ENCODE measurements around the gene S100PBP. TPM values are rescaled to one million over a fixed set of nuclear protein-coding genes. Genes with fewer than 3 reads are reported as not detected.
"Not testable (repeated sequence)": the region's sequence is repeated elsewhere in the genome, so short reads cannot be mapped to it uniquely, and the experiment has no call there.

Gene S100PBP
- polyA plus RNA-seq, 2 donors = 4.6 to 11.4 TPM

DNA sequence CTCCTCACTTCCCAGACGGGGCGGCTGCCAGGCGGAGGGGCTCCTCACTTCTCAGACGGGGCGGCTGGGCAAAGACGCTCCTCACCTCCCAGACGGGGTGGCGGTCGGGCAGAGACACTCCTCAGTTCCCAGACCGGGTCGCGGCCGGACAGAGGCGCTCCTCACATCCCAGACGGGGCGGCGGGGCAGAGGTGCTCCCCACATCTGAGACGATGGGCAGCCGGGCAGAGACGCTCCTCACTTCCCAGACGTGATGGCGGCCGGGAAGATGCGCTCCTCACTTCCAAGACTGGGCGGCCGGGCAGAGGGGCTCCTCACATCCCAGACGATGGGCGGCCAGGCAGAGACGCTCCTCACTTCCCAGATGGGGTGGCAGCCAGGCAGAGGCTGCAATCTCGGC, 13.0 kb upstream of the S100PBP start:
- peaks cover 4 to 13% of the 10 kb centered on the region in 2 donors for H3K36me3 ChIP-seq (ENCODE audit: control insufficient read depth in 2 of 2, insufficient read depth in 2 of 2, low read length in 1 of 2)
- H3K4me3 ChIP-seq (ENCODE audit: low read depth in 1 of 2, low read length in 2 of 2); H3K27ac ChIP-seq (ENCODE audit: low read depth in 2 of 2, low read length in 1 of 2); H3K4me1 ChIP-seq (ENCODE audit: control insufficient read depth in 2 of 2, insufficient read depth in 2 of 2, low read length in 1 of 2); H3K27me3 ChIP-seq (ENCODE audit: control insufficient read depth in 1 of 2, insufficient read depth in 2 of 2, low read length in 2 of 2); H3K9me3 ChIP-seq (ENCODE audit: control insufficient read depth in 2 of 2, insufficient read depth in 1 of 2, low read depth in 1 of 2, low read length in 1 of 2): not testable (repeated sequence)
- WGBS, 2 donors = 98% methylated on average over 24 to 29 of the region's 30 CpGs

DNA sequence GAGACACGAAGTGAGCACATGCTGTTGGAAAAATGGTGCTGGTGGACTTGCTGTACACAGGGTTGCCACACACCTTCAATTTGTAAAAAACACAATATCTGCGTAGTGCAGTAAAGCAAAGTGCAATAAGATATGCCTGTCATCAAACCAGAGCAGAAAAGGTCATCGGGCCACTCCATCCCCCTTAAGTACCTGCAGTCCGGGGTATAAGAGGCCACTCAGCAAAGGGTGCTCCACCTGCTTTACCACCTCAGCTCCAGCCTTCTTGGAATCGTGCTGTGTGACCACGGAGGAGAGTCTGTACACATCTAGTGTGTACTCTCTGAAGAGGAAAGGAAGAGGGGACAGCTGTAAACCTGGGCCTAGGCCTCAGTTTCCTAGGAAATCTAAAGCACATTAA, 11.2 kb upstream of the S100PBP start:
- Histone ChIP-seq H3K4me3 (ENCODE audit: low read depth in 1 of 2, low read length in 2 of 2) (no peak overlapping the region), H3K27ac (ENCODE audit: low read depth in 2 of 2, low read length in 1 of 2) (no peak overlapping the region), H3K9me3 (ENCODE audit: control insufficient read depth in 2 of 2, insufficient read depth in 1 of 2, low read depth in 1 of 2, low read length in 1 of 2) (no peaks in the 10 kb centered on the region), H3K4me1 (ENCODE audit: control insufficient read depth in 2 of 2, insufficient read depth in 2 of 2, low read length in 1 of 2) (no peaks in the 10 kb centered on the region), H3K36me3 (ENCODE audit: control insufficient read depth in 2 of 2, insufficient read depth in 2 of 2, low read length in 1 of 2) (peaks cover 10 to 18% of the 10 kb centered on the region in 2 donors), H3K27me3 (ENCODE audit: control insufficient read depth in 1 of 2, insufficient read depth in 2 of 2, low read length in 2 of 2) (no peaks in the 10 kb centered on the region)
- WGBS, 2 donors = 90 to 93% methylated on average over 6 of the region's 6 CpGs

DNA sequence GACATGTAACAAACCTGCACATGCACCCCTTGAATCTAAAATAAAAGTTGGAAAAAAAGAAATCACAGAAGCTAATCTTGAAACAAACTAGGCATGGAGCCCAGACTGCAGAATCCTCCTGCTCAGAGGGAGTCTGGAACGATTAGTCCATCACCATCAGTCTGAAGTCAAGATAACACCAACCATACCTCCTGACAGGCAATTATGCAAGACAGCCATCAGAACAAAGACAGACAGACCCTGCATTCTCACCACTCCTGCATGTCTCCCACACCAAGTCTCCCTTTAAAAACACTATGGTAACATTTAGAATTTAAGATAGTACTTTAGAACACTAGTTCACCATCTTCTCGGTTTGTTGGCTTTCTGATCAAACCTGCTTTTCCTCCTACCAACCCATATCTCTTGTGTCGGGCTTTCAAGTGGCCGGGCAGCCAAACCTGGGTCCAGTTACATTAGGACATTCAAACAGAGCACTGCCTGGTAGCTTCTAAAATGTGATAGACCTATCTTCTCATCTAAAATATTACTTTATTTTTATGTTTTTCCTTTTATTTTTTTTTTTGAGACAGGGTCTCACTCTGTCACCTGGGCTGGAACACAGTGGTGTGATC, 10.4 kb upstream of the S100PBP start:
- H3K9me3 ChIP-seq (ENCODE audit: control insufficient read depth in 2 of 2, insufficient read depth in 1 of 2, low read depth in 1 of 2, low read length in 1 of 2) = no peaks in the 10 kb centered on the region
- WGBS, 2 donors = 62 to 79% methylated on average over 4 of the region's 4 CpGs
- H3K27me3 ChIP-seq (ENCODE audit: control insufficient read depth in 1 of 2, insufficient read depth in 2 of 2, low read length in 2 of 2) = no peaks in the 10 kb centered on the region
- H3K27ac ChIP-seq (ENCODE audit: low read depth in 2 of 2, low read length in 1 of 2) = no peak overlapping the region
- no peaks in the 10 kb centered on the region for H3K4me1 ChIP-seq (ENCODE audit: control insufficient read depth in 2 of 2, insufficient read depth in 2 of 2, low read length in 1 of 2)
- no peak overlapping the region for H3K4me3 ChIP-seq (ENCODE audit: low read depth in 1 of 2, low read length in 2 of 2)
- peaks cover 10 to 18% of the 10 kb centered on the region in 2 donors for H3K36me3 ChIP-seq (ENCODE audit: control insufficient read depth in 2 of 2, insufficient read depth in 2 of 2, low read length in 1 of 2)

DNA sequence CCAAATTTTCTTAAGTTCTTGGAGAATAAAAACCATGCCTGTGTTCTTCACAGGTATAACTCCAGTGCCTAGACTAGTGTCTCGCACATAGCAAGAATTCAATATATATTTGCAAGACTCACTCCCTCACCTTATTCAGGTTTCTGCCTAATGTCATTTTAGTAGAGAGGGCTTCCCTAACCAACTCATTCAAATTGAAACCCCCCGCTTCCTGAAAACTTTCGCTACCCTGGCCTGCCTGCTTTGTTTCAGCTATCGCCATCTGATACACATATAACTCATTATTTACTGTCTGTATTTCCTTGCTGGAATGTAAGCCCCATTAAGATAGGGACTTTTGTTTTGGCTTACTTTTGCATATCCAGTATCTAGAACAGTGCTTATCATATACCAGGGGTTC, 8.9 kb upstream of the S100PBP start:
- WGBS, 2 donors = 90 to 93% methylated on average over 4 of the region's 4 CpGs
- no peak overlapping the region for H3K27ac ChIP-seq (ENCODE audit: low read depth in 2 of 2, low read length in 1 of 2)
- H3K27me3 ChIP-seq (ENCODE audit: control insufficient read depth in 1 of 2, insufficient read depth in 2 of 2, low read length in 2 of 2) = no peaks in the 10 kb centered on the region
- H3K4me1 ChIP-seq (ENCODE audit: control insufficient read depth in 2 of 2, insufficient read depth in 2 of 2, low read length in 1 of 2) = no peaks in the 10 kb centered on the region
- H3K4me3 ChIP-seq (ENCODE audit: low read depth in 1 of 2, low read length in 2 of 2) = no peak overlapping the region
- peaks cover 10 to 16% of the 10 kb centered on the region in 2 donors for H3K36me3 ChIP-seq (ENCODE audit: control insufficient read depth in 2 of 2, insufficient read depth in 2 of 2, low read length in 1 of 2)
- H3K9me3 ChIP-seq (ENCODE audit: control insufficient read depth in 2 of 2, insufficient read depth in 1 of 2, low read depth in 1 of 2, low read length in 1 of 2) = no peaks in the 10 kb centered on the region

DNA sequence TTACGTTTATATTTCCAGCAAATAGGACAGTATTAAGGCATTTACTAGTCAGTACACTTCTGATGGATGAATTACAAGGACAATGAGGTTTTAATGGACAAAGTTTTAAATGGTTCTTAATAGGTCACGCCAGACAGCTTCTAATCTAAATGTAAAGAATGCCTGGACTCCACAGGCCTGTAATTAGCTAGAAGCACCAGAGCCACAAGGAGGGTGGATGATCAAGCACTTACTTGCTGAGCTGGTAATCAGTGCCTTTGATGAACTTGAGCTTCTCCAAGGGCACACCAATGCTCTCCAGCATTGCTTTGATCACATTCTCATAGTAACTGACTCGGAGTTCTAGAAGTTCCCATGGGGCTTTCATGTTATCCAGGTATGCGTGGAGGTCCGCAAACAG, 7.1 kb upstream of the S100PBP start:
- no peaks in the 10 kb centered on the region for H3K9me3 ChIP-seq (ENCODE audit: control insufficient read depth in 2 of 2, insufficient read depth in 1 of 2, low read depth in 1 of 2, low read length in 1 of 2)
- WGBS, 2 donors = 83 to 88% methylated on average over 5 of the region's 5 CpGs
- H3K27ac ChIP-seq (ENCODE audit: low read depth in 2 of 2, low read length in 1 of 2) = no peak overlapping the region
- H3K36me3 ChIP-seq (ENCODE audit: control insufficient read depth in 2 of 2, insufficient read depth in 2 of 2, low read length in 1 of 2) = peaks cover 10 to 16% of the 10 kb centered on the region in 2 donors
- H3K27me3 ChIP-seq (ENCODE audit: control insufficient read depth in 1 of 2, insufficient read depth in 2 of 2, low read length in 2 of 2) = no peaks in the 10 kb centered on the region
- H3K4me1 ChIP-seq (ENCODE audit: control insufficient read depth in 2 of 2, insufficient read depth in 2 of 2, low read length in 1 of 2) = peaks cover 0 to 2% of the 10 kb centered on the region in 2 donors
- H3K4me3 ChIP-seq (ENCODE audit: low read depth in 1 of 2, low read length in 2 of 2) = no peak overlapping the region

DNA sequence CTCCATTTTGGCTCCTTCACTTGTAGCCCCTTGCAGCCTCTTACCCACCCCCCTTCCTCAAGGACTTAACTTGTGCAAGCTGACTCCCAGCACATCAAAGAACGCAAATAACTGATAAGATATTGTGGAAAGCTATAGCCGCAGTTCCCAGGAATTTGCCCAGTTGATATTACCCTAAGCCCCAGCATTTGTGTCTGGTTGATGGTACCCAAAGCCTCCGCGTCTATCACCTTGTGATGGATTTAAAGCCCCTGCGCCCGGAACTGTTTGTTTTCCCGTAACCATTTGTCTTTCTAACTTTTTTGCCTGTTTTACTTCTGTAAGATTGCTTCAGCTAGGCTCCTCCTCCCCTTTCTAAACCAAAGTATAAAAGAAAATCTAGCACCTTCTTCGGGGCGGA, 6.2 kb upstream of the S100PBP start:
- no peak overlapping the region for H3K4me3 ChIP-seq (ENCODE audit: low read depth in 1 of 2, low read length in 2 of 2)
- WGBS, 2 donors = 79 to 88% methylated on average over 9 of the region's 9 CpGs
- H3K27me3 ChIP-seq (ENCODE audit: control insufficient read depth in 1 of 2, insufficient read depth in 2 of 2, low read length in 2 of 2) = no peaks in the 10 kb centered on the region
- no peaks in the 10 kb centered on the region for H3K9me3 ChIP-seq (ENCODE audit: control insufficient read depth in 2 of 2, insufficient read depth in 1 of 2, low read depth in 1 of 2, low read length in 1 of 2)
- H3K36me3 ChIP-seq (ENCODE audit: control insufficient read depth in 2 of 2, insufficient read depth in 2 of 2, low read length in 1 of 2) = peaks cover 8 to 15% of the 10 kb centered on the region in 2 donors
- no peak overlapping the region for H3K27ac ChIP-seq (ENCODE audit: low read depth in 2 of 2, low read length in 1 of 2)
- H3K4me1 ChIP-seq (ENCODE audit: control insufficient read depth in 2 of 2, insufficient read depth in 2 of 2, low read length in 1 of 2) = peaks cover 0 to 2% of the 10 kb centered on the region in 2 donors

DNA sequence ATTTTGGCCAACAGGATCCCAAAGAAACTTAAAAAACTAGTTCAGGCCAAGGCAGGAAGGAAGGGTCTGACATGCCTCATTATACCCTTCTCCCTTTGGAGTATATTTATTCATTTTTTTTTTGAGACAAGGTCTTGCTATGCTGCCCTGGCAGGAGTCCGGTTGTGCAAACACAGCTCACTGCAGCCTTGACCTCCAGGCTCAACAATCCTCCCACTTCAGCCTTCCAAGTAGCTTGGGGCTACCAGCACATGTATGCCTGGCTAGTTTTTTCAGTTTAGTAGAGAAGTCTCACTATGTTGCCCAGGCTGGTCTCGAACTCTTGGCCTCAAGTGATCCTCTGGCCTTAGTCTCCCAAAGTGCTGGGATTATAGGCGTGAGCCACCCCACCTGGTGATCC, 5.5 kb upstream of the S100PBP start:
- WGBS, 2 donors = 88 to 93% methylated on average over 3 of the region's 3 CpGs
- Histone ChIP-seq H3K27ac (ENCODE audit: low read depth in 2 of 2, low read length in 1 of 2) (no peak overlapping the region), H3K36me3 (ENCODE audit: control insufficient read depth in 2 of 2, insufficient read depth in 2 of 2, low read length in 1 of 2) (peaks cover 6 to 13% of the 10 kb centered on the region in 2 donors), H3K4me1 (ENCODE audit: control insufficient read depth in 2 of 2, insufficient read depth in 2 of 2, low read length in 1 of 2) (peaks cover 0 to 2% of the 10 kb centered on the region in 2 donors), H3K9me3 (ENCODE audit: control insufficient read depth in 2 of 2, insufficient read depth in 1 of 2, low read depth in 1 of 2, low read length in 1 of 2) (no peaks in the 10 kb centered on the region), H3K27me3 (ENCODE audit: control insufficient read depth in 1 of 2, insufficient read depth in 2 of 2, low read length in 2 of 2) (no peaks in the 10 kb centered on the region), H3K4me3 (ENCODE audit: low read depth in 1 of 2, low read length in 2 of 2) (no peak overlapping the region)

DNA sequence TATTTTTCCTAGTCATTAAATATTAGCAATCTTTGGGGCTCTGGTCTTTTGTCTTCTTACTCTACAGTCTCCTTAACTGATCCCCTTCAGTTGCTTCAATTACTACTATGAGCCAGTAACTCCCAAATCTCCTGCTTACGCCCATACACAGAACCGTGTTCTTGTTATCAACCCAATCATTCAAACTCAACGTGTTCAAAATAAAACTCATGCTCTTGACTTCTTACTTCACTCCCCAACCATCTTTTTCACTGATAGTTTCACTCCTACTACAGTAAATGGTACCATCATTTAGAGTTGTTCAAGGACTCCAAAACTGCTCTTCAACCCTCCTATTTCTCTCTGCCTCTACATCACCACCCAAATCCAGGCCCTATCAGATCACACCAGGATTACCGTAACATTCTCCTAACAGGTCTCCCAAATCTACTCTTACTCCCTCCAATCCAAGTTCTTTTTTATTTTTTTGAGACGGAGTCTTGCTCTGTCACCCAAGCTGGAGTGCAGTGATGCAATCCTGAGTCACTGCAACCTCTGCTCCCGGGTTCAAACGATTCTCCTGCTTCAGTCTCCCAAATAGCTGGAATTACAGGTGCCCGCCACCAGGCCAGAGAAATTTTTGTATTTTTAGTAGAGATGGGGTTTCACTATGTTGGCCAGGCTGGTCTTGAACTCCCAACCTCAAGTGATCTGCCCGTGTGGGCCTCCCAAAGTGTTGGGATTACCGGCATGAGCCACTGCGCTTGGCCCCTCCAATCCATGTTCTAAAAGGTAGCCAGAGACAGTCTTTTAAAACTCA, 3.3 kb upstream of the S100PBP start:
- H3K27ac ChIP-seq (ENCODE audit: low read depth in 2 of 2, low read length in 1 of 2) = no peak overlapping the region
- H3K9me3 ChIP-seq (ENCODE audit: control insufficient read depth in 2 of 2, insufficient read depth in 1 of 2, low read depth in 1 of 2, low read length in 1 of 2) = no peaks in the 10 kb centered on the region
- H3K36me3 ChIP-seq (ENCODE audit: control insufficient read depth in 2 of 2, insufficient read depth in 2 of 2, low read length in 1 of 2) = peaks cover 6 to 7% of the 10 kb centered on the region in 2 donors
- peaks cover 0 to 2% of the 10 kb centered on the region in 2 donors for H3K4me1 ChIP-seq (ENCODE audit: control insufficient read depth in 2 of 2, insufficient read depth in 2 of 2, low read length in 1 of 2)
- H3K27me3 ChIP-seq (ENCODE audit: control insufficient read depth in 1 of 2, insufficient read depth in 2 of 2, low read length in 2 of 2) = no peaks in the 10 kb centered on the region
- no peak overlapping the region for H3K4me3 ChIP-seq (ENCODE audit: low read depth in 1 of 2, low read length in 2 of 2)
- 82% methylated on average over 11 of the region's 11 CpGs for WGBS, 2 donors

DNA sequence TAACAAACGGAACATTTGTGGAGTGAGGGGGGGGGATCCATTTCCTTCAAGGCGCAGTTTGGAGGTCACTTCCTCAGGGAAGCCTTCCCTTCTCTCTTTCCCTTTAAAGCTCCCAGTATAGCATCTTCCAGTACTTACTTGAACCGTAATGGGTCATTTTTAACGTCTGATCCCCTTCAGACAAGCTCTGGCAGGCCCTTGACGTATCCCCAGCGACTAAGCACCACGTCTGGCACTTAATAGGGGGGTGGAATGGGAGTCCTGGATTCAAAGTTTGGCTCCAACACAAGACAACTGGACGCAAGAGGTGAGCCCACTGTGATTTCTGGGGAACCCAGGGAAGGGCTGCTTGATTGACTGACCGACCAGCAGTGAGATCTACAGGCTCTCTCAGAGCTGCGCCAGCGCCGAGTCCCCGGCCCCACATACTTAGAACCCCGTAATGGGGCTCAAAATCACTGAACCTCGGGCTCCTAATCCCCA, 736 bp upstream of the S100PBP start:
- Histone ChIP-seq H3K4me1 (ENCODE audit: control insufficient read depth in 2 of 2, insufficient read depth in 2 of 2, low read length in 1 of 2) (peaks cover 0 to 2% of the 10 kb centered on the region in 2 donors), H3K9me3 (ENCODE audit: control insufficient read depth in 2 of 2, insufficient read depth in 1 of 2, low read depth in 1 of 2, low read length in 1 of 2) (no peaks in the 10 kb centered on the region), H3K27ac (ENCODE audit: low read depth in 2 of 2, low read length in 1 of 2) (peak overlapping the region; percentile 89), H3K27me3 (ENCODE audit: control insufficient read depth in 1 of 2, insufficient read depth in 2 of 2, low read length in 2 of 2) (no peaks in the 10 kb centered on the region), H3K36me3 (ENCODE audit: control insufficient read depth in 2 of 2, insufficient read depth in 2 of 2, low read length in 1 of 2) (no peaks in the 10 kb centered on the region), H3K4me3 (ENCODE audit: low read depth in 1 of 2, low read length in 2 of 2) (peak overlapping the region; percentile 86 to 95)
- WGBS, 2 donors = 0% methylated on average over 15 of the region's 15 CpGs
